Measurements from ENCODE around the gene CDCA4.
"Not testable (repeated sequence)": the region's sequence is repeated elsewhere in the genome, so short reads cannot be mapped to it uniquely, and the experiment has no call there.

The CDCA4 gene

GRCh38 chr14:105020815-105021655 is at the start of gene CDCA4:
Gene CDCA4, minus strand, starts transcription at chr14:105021083. Its CDS starts 9,154 bp downstream, at chr14:105011929.
- peak; percentile 94 for DNase-seq (ENCODE audit: low read depth)

GRCh38 chr14:105069871-105070759 is 49.2 kb upstream of the CDCA4 start:
- DNase-seq (ENCODE audit: low read depth): peak; percentile 35

GRCh38 chr14:105069522-105069870 is 48.6 kb upstream of the CDCA4 start:
- no peak for DNase-seq (ENCODE audit: low read depth)

- DNase-seq (ENCODE audit: low read depth): no peak
These were observed 47.9 kb upstream of the CDCA4 start for GRCh38 chr14:105068818-105069217.

GRCh38 chr14:105067969-105068301 is 47.1 kb upstream of the CDCA4 start:
- DNase-seq (ENCODE audit: low read depth): no peak

GRCh38 chr14:105067140-105067968 is 46.5 kb upstream of the CDCA4 start:
- DNase-seq (ENCODE audit: low read depth): peak; percentile 69

- DNase-seq (ENCODE audit: low read depth): no peak
These were observed 45.6 kb upstream of the CDCA4 start for GRCh38 chr14:105066240-105067071.

- DNase-seq (ENCODE audit: low read depth): no peak
These were observed 44.7 kb upstream of the CDCA4 start, which contains the start of gene GPR132 for GRCh38 chr14:105065280-105066228. Gene GPR132, minus strand, starts transcription at chr14:105065430. Its CDS starts 10,010 bp downstream, at chr14:105055420.

GRCh38 chr14:105064721-105065143 is 43.8 kb upstream of the CDCA4 start:
- DNase-seq (ENCODE audit: low read depth): peak; percentile 49

GRCh38 chr14:105064001-105064400 is 43.1 kb upstream of the CDCA4 start:
- DNase-seq (ENCODE audit: low read depth): no peak

GRCh38 chr14:105063506-105063905 is 42.6 kb upstream of the CDCA4 start:
- not testable (repeated sequence) for DNase-seq (ENCODE audit: low read depth)

GRCh38 chr14:105063056-105063455 is 42.2 kb upstream of the CDCA4 start:
- DNase-seq (ENCODE audit: low read depth): no peak

- no peak for DNase-seq (ENCODE audit: low read depth)
These were observed 41.2 kb upstream of the CDCA4 start for GRCh38 chr14:105062048-105062433.

- no peak for DNase-seq (ENCODE audit: low read depth)
These were observed 40.7 kb upstream of the CDCA4 start for GRCh38 chr14:105061428-105062047.

- no peak for DNase-seq (ENCODE audit: low read depth)
These were observed 40.0 kb upstream of the CDCA4 start for GRCh38 chr14:105060751-105061427.

- no peak for DNase-seq (ENCODE audit: low read depth)
These were observed 39.2 kb upstream of the CDCA4 start for GRCh38 chr14:105059925-105060565.

- peak; percentile 21 for DNase-seq (ENCODE audit: low read depth)
These were observed 38.4 kb upstream of the CDCA4 start for GRCh38 chr14:105059035-105059924.

Measured in EH (cell line).